Upper lobe of left lung (tissue), 4 donors: Measurements from ENCODE around the gene CEP72.

Source experiments
- POLR2A ChIP-seq, 4 donors: fragments of 450-650 bp; IDR thresholded peaks; one replicate each; pipeline ENCODE4 v1.5.1; 2016 to 2017; ENCODE audit warnings: antibody characterized with exemption in 4 of 4, mild to moderate bottlenecking in 2 of 4
- TF ChIP-seq, protein P1 (sequence below), 6 experiments: fragments of 450-650 bp in 4 of 6; fragments of 200-600 bp in 2 of 6; sonication (generic) in 2 of 6; IDR thresholded peaks; one replicate each; pipeline ENCODE4 v1.5.1; 2016 to 2019; ENCODE audit warnings: antibody characterized with exemption in 6 of 6

DNA sequence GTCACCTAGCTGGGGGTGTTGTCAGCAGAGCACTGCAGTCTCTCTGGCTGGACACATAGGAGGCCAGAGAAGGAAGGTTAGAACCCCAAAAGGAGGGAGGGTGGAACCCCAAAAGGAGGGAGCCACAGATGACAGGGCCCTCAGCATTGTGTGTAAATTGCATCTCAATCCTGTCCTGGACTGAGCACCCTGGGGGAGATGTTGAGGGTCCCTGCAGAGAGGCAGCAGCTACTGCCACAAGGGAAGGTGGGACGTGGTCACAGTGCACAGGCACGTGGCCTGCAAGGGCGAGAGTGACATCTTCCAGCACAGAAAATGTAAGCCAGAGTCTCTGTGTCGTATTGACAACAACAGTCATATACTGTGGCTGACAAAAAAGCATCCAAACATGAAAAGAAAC is 36.5 kb upstream of the CEP72 start:
- TF ChIP-seq POLR2A (IDR thresholded peaks at IDR 0.05): no peak
- TF ChIP-seq, protein P1, sequence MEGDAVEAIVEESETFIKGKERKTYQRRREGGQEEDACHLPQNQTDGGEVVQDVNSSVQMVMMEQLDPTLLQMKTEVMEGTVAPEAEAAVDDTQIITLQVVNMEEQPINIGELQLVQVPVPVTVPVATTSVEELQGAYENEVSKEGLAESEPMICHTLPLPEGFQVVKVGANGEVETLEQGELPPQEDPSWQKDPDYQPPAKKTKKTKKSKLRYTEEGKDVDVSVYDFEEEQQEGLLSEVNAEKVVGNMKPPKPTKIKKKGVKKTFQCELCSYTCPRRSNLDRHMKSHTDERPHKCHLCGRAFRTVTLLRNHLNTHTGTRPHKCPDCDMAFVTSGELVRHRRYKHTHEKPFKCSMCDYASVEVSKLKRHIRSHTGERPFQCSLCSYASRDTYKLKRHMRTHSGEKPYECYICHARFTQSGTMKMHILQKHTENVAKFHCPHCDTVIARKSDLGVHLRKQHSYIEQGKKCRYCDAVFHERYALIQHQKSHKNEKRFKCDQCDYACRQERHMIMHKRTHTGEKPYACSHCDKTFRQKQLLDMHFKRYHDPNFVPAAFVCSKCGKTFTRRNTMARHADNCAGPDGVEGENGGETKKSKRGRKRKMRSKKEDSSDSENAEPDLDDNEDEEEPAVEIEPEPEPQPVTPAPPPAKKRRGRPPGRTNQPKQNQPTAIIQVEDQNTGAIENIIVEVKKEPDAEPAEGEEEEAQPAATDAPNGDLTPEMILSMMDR (IDR thresholded peaks at IDR 0.05): no peak
